Chondrocyte (in vitro differentiated cells): ENCODE data around the gene CARD19. TPM values are rescaled to one million over a fixed set of nuclear protein-coding genes. Genes with fewer than 3 reads are reported as not detected.

Source experiments
- DNase-seq: peaks from one replicate; pipeline ENCODE4 v3.0.0; 2021; ENCODE audit warnings: mixed read lengths, low spot score
- H3K27ac Mint-ChIP-seq: one replicate; pipeline ENCODE4 v1.8.0; 2021; ENCODE audit warnings: mild to moderate bottlenecking, moderate library complexity, mixed read lengths; ENCODE audit not compliant: unreplicated experiment
- H3K27me3 Mint-ChIP-seq: 2 replicates; pipeline ENCODE4 v1.8.0; 2021; ENCODE audit warnings: low read depth, mixed read lengths
- H3K36me3 Mint-ChIP-seq: 2 replicates; pipeline ENCODE4 v1.8.0; 2021; ENCODE audit warnings: low read depth, mixed read lengths
- H3K4me1 Mint-ChIP-seq: 2 replicates; pipeline ENCODE4 v1.8.0; 2021; ENCODE audit warnings: low read depth, mild to moderate bottlenecking, mixed read lengths
- H3K4me3 Mint-ChIP-seq: one replicate; pipeline ENCODE4 v1.8.0; 2021; ENCODE audit warnings: mild to moderate bottlenecking, moderate library complexity, mixed read lengths; ENCODE audit not compliant: unreplicated experiment
- H3K9me3 Mint-ChIP-seq: 2 replicates; pipeline ENCODE4 v1.8.0; 2021; ENCODE audit warnings: low read depth, mixed read lengths
- total RNA-seq: library from RNA; stranded (reverse); gene quantifications from 3 replicates; pipeline ENCODE4 v1.2.1, GENCODE V29; 2021
- TF ChIP-seq, protein P1 (sequence below): fragments of 200-600 bp; sonication (generic); IDR thresholded peaks from 2 replicates; pipeline ENCODE4 v1.5.0; 2021; ENCODE audit warnings: antibody characterized with exemption, mild to moderate bottlenecking, moderate library complexity

The CARD19 gene
- total RNA-seq, 1 donor from 2014 or later, result 40.5 TPM

DNA sequence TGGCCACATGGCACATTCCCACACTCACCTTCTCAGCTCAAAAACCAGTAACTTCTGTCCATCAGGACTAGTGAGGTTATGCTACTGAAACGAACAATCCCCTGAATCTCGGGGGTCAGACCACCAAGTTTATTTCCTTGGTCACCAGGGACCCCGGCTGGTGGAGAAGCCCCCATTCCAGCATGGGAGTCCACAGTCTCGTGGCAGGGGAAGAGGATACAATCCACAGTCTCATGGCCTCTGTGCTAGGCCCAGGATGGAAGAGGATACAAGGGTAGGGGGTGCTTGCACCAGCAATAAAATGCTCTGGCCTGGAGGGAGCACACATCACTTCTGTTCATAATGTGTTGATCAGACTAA, 7.4 kb upstream of the CARD19 start:
- peaks cover 16% of the 10 kb centered on the region for H3K9me3 Mint-ChIP-seq
- no peak overlapping the region for H3K27ac Mint-ChIP-seq
- no peak overlapping the region for H3K4me3 Mint-ChIP-seq
- TF ChIP-seq, protein P1, sequence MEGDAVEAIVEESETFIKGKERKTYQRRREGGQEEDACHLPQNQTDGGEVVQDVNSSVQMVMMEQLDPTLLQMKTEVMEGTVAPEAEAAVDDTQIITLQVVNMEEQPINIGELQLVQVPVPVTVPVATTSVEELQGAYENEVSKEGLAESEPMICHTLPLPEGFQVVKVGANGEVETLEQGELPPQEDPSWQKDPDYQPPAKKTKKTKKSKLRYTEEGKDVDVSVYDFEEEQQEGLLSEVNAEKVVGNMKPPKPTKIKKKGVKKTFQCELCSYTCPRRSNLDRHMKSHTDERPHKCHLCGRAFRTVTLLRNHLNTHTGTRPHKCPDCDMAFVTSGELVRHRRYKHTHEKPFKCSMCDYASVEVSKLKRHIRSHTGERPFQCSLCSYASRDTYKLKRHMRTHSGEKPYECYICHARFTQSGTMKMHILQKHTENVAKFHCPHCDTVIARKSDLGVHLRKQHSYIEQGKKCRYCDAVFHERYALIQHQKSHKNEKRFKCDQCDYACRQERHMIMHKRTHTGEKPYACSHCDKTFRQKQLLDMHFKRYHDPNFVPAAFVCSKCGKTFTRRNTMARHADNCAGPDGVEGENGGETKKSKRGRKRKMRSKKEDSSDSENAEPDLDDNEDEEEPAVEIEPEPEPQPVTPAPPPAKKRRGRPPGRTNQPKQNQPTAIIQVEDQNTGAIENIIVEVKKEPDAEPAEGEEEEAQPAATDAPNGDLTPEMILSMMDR, result no peak
- no peaks in the 10 kb centered on the region for H3K27me3 Mint-ChIP-seq
- DNase-seq, result peak; percentile 38
- peaks cover 10% of the 10 kb centered on the region for H3K4me1 Mint-ChIP-seq
- peaks cover 4% of the 10 kb centered on the region for H3K36me3 Mint-ChIP-seq

DNA sequence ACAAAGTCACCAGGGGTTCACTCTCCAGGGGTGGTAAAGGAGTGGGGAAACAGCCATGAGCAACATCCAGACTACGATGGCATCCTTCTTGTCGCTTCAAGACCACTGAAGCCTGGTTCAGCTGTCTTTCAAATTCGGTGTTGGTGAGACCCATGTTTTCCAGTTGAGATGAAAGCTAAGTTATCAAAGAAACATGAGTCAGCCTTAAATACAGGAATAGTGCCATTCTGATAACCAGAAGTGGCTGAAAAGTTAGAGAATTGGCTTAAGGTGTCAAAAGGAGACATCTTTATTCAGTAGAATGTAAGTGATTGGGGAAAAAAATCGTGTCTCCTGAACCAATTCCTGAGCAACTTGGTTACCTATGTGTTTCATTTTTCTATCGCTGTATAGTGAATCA, 7.0 kb upstream of the CARD19 start:
- Mint-ChIP-seq H3K4me1 (peaks cover 10% of the 10 kb centered on the region), H3K36me3 (peaks cover 4% of the 10 kb centered on the region), H3K27ac (no peak overlapping the region), H3K9me3 (peaks cover 16% of the 10 kb centered on the region), H3K4me3 (no peak overlapping the region), H3K27me3 (no peaks in the 10 kb centered on the region)
- DNase-seq, result no peak
- TF ChIP-seq, protein P1, result no peak

DNA sequence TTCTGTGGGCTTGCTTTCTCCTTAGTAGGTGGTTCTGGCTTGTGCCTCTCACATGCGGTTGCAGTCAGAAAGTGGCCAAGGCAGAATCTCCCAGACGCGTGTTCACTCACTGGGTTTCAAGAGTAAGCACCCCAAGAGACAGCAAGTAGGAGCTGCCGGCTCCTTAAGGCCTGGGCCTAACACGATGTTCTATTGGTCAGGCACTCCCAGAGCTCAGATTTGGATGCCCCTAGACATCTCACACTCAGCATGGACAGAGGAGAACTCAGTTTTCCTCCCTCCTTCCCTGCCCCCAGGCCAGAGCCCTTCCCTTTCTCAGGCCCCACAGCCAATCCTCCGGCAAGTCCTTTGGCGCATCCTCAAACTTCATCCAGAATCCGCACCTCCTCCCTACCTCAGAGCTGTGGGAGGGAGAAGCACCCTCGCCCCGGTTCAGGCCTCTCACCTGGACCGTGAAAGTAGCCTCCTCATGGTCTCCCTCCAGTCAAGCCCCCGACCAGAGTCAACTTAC, 6.5 kb upstream of the CARD19 start:
- peak; percentile 51 for DNase-seq
- H3K27me3 Mint-ChIP-seq, result no peaks in the 10 kb centered on the region
- no peak overlapping the region for H3K27ac Mint-ChIP-seq
- H3K4me3 Mint-ChIP-seq, result no peak overlapping the region
- peaks cover 12% of the 10 kb centered on the region for H3K4me1 Mint-ChIP-seq
- TF ChIP-seq, protein P1, result no peak
- H3K9me3 Mint-ChIP-seq, result peaks cover 16% of the 10 kb centered on the region
- H3K36me3 Mint-ChIP-seq, result peaks cover 4% of the 10 kb centered on the region

DNA sequence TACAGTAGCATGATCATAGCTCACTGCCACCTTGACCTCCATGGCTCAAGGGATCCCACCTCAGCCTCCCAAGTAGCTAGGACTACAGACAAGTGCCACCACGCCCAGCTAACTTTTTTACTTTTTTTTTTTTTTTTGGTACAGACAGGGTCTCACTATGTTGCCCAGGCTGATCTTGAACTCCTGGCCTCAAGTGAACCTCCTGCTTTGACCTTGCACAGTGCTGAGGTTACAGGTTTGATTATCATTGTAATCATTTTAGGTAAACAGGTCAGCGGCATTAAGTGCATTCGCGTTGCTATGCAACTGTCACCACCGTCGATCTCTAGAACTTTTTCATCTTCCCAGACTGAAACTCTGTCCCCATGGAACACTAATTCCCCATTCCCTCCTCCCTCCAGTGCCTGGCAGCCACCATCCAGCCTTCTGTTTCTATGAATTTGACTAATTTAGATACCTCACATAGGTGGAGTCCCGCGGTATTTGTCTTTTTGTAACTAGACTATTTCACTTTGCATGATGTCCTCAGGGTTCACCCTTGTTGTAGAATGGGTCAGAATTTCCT, 5.8 kb upstream of the CARD19 start:
- peaks cover 16% of the 10 kb centered on the region for H3K9me3 Mint-ChIP-seq
- H3K4me1 Mint-ChIP-seq, result peaks cover 15% of the 10 kb centered on the region
- no peak overlapping the region for H3K27ac Mint-ChIP-seq
- TF ChIP-seq, protein P1, result no peak
- H3K36me3 Mint-ChIP-seq, result peaks cover 4% of the 10 kb centered on the region
- peak; percentile 6 for DNase-seq
- H3K4me3 Mint-ChIP-seq, result no peak overlapping the region
- H3K27me3 Mint-ChIP-seq, result no peaks in the 10 kb centered on the region

DNA sequence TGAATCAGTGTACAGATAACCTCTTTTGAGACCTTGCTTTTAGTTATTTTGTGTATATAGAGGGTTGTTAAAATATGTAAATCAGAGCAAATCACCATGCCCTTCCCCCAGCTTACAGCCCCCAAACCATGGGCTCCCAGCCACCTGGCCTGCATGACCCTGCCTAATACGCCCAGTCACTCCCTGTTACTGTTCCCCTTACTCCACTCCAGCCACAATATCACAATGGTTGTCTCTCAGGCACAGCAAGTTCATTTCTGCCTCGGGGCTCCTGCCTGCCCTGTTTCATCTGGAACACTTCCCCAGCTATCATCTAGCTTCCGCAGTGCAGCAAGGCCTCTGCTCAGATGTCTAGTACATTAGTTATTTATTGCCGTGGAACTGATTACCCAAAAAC, 5.0 kb upstream of the CARD19 start:
- TF ChIP-seq, protein P1, result no peak
- no peaks in the 10 kb centered on the region for H3K27me3 Mint-ChIP-seq
- peak; percentile 27 for DNase-seq
- peaks cover 15% of the 10 kb centered on the region for H3K4me1 Mint-ChIP-seq
- peaks cover 12% of the 10 kb centered on the region for H3K9me3 Mint-ChIP-seq
- H3K4me3 Mint-ChIP-seq, result no peak overlapping the region
- H3K36me3 Mint-ChIP-seq, result peaks cover 4% of the 10 kb centered on the region
- no peak overlapping the region for H3K27ac Mint-ChIP-seq
